Measurements from ENCODE around the gene IDUA. TPM values are rescaled to one million over a fixed set of nuclear protein-coding genes. Genes with fewer than 3 reads are reported as not detected.

IDUA gene
- total and polyA plus RNA-seq, 4 donors: 3.0 to 4.5 (median 3.8) TPM

DNA sequence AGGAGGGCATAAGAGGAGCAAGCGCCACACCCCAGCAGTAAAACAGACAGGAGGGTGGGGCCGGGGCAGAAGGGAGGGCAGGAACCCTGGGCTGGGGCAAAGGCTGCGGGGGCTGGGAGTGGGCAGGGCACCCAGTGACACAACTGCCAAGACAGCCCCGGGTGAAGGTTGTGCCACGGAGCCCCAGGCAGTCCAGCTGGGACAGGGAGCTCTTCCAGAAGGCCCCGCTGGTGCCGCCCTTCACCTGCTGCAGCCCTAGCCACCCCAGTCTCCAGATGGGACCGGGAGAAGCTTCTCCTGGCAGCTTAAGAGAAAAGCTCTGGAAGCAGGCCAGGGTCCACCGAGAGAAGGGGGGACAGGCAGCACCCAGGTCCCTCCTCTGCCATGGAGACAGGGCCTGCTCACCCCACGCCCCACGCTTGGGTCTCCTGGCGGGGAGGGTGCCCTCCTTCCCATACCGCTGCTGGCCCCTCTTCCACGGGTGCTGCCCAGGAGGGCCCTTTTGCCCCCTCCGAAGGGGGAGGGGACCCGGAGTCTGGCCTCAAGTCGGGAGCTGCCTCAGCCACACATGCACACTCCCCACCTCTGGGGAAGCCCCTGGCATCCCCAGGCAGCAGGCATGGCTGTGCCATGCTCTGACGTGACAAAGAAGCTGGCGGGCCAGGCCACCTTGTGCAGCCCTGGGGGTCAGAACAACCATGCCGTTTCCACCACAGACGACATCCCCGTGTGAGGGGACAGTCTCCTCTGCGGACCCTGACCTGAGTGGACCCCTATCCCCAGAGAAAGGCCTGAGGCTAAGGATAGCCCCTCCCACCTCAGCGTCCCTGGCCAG is 15.0 kb upstream of the IDUA start:
- 62% methylated on average over 24 of the region's 24 CpGs for WGBS
- no peak overlapping the region for H3K9ac ChIP-seq (ENCODE audit: low read depth in 1 of 2, low read length in 2 of 2)
- no peaks in the 10 kb centered on the region for H3K36me3 ChIP-seq (ENCODE audit: control insufficient read depth in 4 of 4, insufficient read depth in 3 of 4, low read depth in 1 of 4, low read length in 3 of 4)
- H3K27ac ChIP-seq (ENCODE audit: low read depth in 1 of 2, low read length in 2 of 2): no peak overlapping the region
- no peaks in the 10 kb centered on the region for H3K27me3 ChIP-seq (ENCODE audit: control insufficient read depth in 4 of 4, insufficient read depth in 4 of 4, low read length in 3 of 4)
- no peaks in the 10 kb centered on the region for H3K9me3 ChIP-seq (ENCODE audit: control insufficient read depth in 4 of 4, low read length in 3 of 4)
- peaks cover 13 to 20% (median 16%) of the 10 kb centered on the region in 4 donors for H3K4me1 ChIP-seq (ENCODE audit: control insufficient read depth in 4 of 4, insufficient read depth in 4 of 4, low read length in 3 of 4)
- peak overlapping the region in 2 of 3 donors; percentile 78 to 93 for H3K4me3 ChIP-seq (ENCODE audit: low read depth in 1 of 3, low read length in 3 of 3)
- TF ChIP-seq, protein P1, sequence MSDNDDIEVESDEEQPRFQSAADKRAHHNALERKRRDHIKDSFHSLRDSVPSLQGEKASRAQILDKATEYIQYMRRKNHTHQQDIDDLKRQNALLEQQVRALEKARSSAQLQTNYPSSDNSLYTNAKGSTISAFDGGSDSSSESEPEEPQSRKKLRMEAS (IDR thresholded peaks at IDR 0.05): no peak
- TF ChIP-seq CTCF (IDR thresholded peaks at IDR 0.05; ENCODE audit: low read depth, low read length, missing input control) (no peak), EGR1 (IDR thresholded peaks at IDR 0.05; ENCODE audit: low read depth in 2 of 2) (no peak), SP1 (IDR thresholded peaks at IDR 0.05) (no peak), HNF4G (IDR thresholded peaks at IDR 0.05) (no peak), GABPA (IDR thresholded peaks at IDR 0.05 in 1 of 2, conservative IDR thresholded peaks at IDR 0.05 in 1 of 2) (no peak), RAD21 (IDR thresholded peaks at IDR 0.05) (no peak), NR2F2 (IDR thresholded peaks at IDR 0.05) (no peak), RXRA (IDR thresholded peaks at IDR 0.05) (no peak), TAF1 (conservative IDR thresholded peaks at IDR 0.05) (no peak), JUND (IDR thresholded peaks at IDR 0.05) (no peak), YY1 (IDR thresholded peaks at IDR 0.05) (no peak), HNF4A (conservative IDR thresholded peaks at IDR 0.05) (no peak), FOXA2 (IDR thresholded peaks at IDR 0.05) (no peak), FOXA1 (IDR thresholded peaks at IDR 0.05) (no peak)
- TF ChIP-seq, protein P2, sequence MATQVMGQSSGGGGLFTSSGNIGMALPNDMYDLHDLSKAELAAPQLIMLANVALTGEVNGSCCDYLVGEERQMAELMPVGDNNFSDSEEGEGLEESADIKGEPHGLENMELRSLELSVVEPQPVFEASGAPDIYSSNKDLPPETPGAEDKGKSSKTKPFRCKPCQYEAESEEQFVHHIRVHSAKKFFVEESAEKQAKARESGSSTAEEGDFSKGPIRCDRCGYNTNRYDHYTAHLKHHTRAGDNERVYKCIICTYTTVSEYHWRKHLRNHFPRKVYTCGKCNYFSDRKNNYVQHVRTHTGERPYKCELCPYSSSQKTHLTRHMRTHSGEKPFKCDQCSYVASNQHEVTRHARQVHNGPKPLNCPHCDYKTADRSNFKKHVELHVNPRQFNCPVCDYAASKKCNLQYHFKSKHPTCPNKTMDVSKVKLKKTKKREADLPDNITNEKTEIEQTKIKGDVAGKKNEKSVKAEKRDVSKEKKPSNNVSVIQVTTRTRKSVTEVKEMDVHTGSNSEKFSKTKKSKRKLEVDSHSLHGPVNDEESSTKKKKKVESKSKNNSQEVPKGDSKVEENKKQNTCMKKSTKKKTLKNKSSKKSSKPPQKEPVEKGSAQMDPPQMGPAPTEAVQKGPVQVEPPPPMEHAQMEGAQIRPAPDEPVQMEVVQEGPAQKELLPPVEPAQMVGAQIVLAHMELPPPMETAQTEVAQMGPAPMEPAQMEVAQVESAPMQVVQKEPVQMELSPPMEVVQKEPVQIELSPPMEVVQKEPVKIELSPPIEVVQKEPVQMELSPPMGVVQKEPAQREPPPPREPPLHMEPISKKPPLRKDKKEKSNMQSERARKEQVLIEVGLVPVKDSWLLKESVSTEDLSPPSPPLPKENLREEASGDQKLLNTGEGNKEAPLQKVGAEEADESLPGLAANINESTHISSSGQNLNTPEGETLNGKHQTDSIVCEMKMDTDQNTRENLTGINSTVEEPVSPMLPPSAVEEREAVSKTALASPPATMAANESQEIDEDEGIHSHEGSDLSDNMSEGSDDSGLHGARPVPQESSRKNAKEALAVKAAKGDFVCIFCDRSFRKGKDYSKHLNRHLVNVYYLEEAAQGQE (IDR thresholded peaks at IDR 0.05): no peak
- TF ChIP-seq, protein P3, sequence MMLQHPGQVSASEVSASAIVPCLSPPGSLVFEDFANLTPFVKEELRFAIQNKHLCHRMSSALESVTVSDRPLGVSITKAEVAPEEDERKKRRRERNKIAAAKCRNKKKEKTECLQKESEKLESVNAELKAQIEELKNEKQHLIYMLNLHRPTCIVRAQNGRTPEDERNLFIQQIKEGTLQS (IDR thresholded peaks at IDR 0.05): no peak
- TF ChIP-seq, protein P4, sequence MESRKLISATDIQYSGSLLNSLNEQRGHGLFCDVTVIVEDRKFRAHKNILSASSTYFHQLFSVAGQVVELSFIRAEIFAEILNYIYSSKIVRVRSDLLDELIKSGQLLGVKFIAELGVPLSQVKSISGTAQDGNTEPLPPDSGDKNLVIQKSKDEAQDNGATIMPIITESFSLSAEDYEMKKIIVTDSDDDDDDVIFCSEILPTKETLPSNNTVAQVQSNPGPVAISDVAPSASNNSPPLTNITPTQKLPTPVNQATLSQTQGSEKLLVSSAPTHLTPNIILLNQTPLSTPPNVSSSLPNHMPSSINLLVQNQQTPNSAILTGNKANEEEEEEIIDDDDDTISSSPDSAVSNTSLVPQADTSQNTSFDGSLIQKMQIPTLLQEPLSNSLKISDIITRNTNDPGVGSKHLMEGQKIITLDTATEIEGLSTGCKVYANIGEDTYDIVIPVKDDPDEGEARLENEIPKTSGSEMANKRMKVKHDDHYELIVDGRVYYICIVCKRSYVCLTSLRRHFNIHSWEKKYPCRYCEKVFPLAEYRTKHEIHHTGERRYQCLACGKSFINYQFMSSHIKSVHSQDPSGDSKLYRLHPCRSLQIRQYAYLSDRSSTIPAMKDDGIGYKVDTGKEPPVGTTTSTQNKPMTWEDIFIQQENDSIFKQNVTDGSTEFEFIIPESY (IDR thresholded peaks at IDR 0.05): no peak
- no peak for DNase-seq (ENCODE audit: low spot score)

All from liver (tissue), 9 donors.